Stimulated activated naive CD8-positive, alpha-beta T cell treated with anti-CD3 and anti-CD28 coated beads, Interleukin-15, Interleukin-2, amounts not matched to agents 100 ng/mL and 50 ng/mL, for 24 hours (primary cell): ENCODE results near the gene TRMT2A.
A peak's percentile ranks its signal among the peaks of the same experiment; 100 is the strongest.

Source experiments
- H3K27ac Mint-ChIP-seq: one replicate; pipeline ENCODE4 v1.8.0; 2021; ENCODE audit warnings: mild to moderate bottlenecking, mixed read lengths
- H3K27me3 Mint-ChIP-seq: one replicate; pipeline ENCODE4 v1.8.0; 2021; ENCODE audit warnings: mixed read lengths
- H3K36me3 Mint-ChIP-seq: one replicate; pipeline ENCODE4 v1.8.0; 2021; ENCODE audit warnings: low read depth, mixed read lengths
- H3K4me1 Mint-ChIP-seq: one replicate; pipeline ENCODE4 v1.8.0; 2021; ENCODE audit warnings: low read depth, mixed read lengths
- H3K4me3 Mint-ChIP-seq: one replicate; pipeline ENCODE4 v1.8.0; 2021; ENCODE audit warnings: mild to moderate bottlenecking, mixed read lengths
- H3K9me3 Mint-ChIP-seq: one replicate; pipeline ENCODE4 v1.8.0; 2021; ENCODE audit warnings: mixed read lengths

The TRMT2A gene

DNA sequence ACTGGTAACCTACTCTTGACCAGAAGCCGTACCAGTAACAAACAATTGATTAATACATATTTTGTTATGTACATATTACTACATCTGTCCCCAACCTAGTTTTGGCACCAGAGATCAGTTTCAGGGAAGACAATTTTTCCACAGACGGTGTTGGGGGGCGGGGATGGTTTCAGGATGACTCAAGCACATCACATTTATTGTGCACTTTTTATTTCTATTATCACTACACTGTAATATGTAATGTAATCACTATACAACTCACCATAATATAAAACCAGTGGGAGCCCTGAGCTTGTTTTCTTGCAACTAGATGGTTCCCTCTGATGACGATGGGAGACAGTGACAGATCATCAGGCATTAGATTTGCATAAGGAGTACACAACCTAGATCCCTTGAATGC lies 21.5 kb downstream of the TRMT2A start:
- Mint-ChIP-seq H3K9me3 (no peaks in the 10 kb centered on the region), H3K27me3 (no peaks in the 10 kb centered on the region), H3K36me3 (peaks cover 98% of the 10 kb centered on the region), H3K4me1 (peaks cover 79% of the 10 kb centered on the region), H3K27ac (peak overlapping the region; percentile 75), H3K4me3 (peak overlapping the region; percentile 44)

DNA sequence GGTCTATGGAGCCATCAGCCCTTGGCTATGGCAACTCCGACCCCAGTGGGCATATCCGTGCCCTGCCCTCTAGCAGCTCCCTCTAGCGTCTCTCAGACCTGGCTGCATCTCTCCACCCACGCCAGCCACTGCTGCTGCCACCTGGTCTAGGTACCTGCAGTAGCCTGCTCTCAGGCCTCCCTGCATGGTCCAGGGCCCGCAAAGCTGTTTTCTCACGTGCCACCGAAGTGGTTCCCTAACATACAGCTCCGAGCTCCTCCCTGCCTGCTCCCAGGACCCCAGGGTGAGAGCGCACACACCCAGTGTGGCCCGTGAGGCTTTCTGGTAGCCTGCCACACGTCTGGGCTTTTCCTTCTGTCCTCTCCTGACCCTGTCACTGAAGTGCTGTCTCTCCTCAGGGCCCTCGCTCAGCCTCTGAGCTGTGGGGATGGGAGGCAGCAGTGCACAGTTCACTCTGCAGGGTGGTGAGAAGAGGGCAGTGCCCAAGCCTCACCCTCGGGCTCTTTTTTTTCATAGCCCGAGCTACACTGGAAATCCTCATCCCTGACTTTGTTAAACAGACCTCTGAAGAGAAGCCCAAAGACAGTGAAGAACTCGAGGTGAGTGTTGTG lies 22.7 kb downstream of the TRMT2A start:
- Mint-ChIP-seq H3K27ac (peak overlapping the region; percentile 16), H3K4me1 (peaks cover 70% of the 10 kb centered on the region), H3K27me3 (no peaks in the 10 kb centered on the region), H3K36me3 (peaks cover 97% of the 10 kb centered on the region), H3K9me3 (no peaks in the 10 kb centered on the region), H3K4me3 (no peak overlapping the region)

DNA sequence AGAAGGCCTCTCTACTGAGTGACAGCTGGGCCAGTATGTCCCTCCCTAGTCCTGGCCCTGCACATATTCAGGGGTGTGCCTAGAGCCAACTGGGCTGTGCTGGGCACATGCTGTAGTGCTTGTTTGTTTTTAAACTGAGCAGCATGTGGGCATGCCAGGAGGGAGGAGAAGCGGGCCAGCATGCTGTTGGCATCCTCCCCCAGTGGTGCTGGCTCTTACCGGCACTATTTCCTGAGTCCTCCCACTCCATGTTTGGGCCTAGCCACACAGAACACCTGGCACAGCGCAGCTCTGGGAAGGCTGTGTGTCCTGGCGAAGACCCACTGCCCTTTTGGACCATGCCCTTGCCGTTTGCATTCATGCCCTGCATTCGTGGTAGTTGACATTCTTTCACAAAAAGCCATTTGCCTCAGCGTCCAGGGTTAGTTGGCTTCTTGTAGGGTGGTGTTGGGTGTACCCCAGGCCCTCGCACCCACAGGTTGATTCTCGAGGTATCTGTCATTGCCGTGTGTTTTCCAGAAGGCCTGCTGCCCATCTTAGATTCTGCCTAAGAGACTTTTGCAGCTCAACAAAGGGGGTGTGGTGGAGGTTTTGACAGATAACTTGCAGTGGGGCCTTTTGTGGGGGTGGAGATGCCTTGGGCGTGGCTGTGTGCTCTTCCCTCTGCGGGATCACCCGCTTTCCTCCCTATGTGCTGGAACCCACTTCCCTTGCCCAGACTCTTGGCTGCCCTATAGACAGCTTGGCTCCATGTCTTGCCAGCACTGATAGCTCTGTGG lies 23.4 kb downstream of the TRMT2A start:
- Mint-ChIP-seq H3K4me3 (no peak overlapping the region), H3K9me3 (no peaks in the 10 kb centered on the region), H3K27ac (peak overlapping the region; percentile 16), H3K4me1 (peaks cover 63% of the 10 kb centered on the region), H3K27me3 (no peaks in the 10 kb centered on the region), H3K36me3 (peaks cover 97% of the 10 kb centered on the region)

DNA sequence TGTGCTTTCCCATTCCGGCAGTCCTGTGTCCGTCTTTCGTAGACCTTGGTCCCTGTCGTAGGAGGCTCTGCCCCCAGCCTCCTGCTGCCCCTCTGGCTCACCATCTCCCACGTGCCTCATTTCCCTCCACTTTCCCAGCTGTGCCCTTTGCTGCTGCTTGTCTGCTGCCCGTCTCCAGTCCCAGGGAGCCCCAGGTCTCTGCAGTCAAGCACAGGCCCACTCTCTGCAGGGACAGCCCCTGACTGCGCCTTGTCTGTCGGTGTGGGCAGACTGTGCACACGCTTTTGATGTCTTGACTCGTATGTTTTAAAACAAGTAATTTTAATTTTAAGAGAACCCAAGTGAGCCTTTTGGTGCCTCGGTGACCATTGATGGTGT lies 24.6 kb downstream of the TRMT2A start:
- H3K36me3 Mint-ChIP-seq, result peaks cover 94% of the 10 kb centered on the region
- H3K27me3 Mint-ChIP-seq, result no peaks in the 10 kb centered on the region
- no peaks in the 10 kb centered on the region for H3K9me3 Mint-ChIP-seq
- no peak overlapping the region for H3K27ac Mint-ChIP-seq
- H3K4me1 Mint-ChIP-seq, result peaks cover 60% of the 10 kb centered on the region
- no peak overlapping the region for H3K4me3 Mint-ChIP-seq

DNA sequence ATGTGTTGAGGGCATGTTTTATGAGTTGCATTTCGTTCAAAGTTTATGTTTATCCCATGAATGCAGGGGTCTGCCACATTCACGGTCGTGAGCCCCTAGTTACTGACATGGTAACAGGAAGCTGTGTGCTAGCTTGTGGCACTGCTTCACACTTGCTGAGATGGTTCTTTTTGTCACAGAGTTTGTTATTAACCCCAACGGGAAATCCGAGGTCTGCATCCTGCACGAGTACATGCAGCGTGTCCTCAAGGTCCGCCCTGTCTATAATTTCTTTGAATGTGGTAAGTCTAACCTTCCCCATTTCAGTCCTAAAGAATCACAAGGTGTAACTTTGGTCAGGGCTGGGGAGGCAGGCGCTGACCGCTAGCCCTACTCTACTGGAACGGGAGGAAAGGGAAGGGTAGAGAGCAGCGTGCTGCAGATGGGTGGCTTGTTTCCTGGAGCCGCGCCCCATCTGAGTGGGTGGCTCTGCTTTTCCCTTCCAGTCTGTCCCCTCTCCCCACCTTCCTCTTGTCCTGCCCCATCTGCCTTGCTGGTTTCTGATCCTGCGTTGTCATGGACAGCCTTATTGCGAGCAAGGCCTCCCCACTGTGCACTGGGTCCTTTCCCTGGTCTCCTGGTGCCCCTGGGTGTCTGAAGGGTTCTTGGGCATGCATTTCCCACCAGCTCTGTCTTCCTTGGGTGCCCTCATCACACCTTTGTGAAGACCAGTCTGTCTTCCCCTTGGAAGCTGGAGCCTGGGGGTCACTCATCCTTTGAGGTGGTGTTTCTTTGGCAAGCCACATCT lies 25.1 kb downstream of the TRMT2A start:
- peaks cover 60% of the 10 kb centered on the region for H3K4me1 Mint-ChIP-seq
- no peak overlapping the region for H3K4me3 Mint-ChIP-seq
- no peaks in the 10 kb centered on the region for H3K27me3 Mint-ChIP-seq
- H3K27ac Mint-ChIP-seq, result peak overlapping the region; percentile 55
- no peaks in the 10 kb centered on the region for H3K9me3 Mint-ChIP-seq
- H3K36me3 Mint-ChIP-seq, result peaks cover 94% of the 10 kb centered on the region

DNA sequence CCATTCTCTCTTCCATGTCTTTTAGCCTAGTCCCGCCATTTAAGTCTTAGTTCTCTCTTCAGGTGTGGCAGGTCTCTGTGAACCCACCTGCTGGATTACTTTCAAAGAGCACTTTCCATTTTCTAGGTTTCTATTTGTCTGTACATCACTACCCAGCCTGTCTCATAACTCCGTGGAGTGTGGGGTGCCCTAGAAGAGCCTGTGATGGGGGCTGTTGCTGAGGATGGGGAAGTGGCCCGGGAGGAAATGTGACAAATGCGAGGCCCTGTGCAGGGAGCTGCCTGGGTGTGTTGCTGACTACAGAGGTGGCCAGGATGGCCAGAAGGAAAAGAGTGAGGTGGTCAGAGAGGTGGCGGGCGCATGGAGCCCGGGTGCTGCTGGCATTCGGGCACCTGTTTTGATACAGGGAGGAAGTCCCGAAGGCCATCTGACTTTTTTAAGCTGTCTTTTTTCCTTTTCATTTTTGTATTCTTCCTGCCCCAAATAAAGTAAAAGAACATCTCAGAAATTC lies 26.2 kb downstream of the TRMT2A start:
- Mint-ChIP-seq H3K4me3 (no peak overlapping the region), H3K9me3 (no peaks in the 10 kb centered on the region), H3K27ac (peak overlapping the region; percentile 19)

DNA sequence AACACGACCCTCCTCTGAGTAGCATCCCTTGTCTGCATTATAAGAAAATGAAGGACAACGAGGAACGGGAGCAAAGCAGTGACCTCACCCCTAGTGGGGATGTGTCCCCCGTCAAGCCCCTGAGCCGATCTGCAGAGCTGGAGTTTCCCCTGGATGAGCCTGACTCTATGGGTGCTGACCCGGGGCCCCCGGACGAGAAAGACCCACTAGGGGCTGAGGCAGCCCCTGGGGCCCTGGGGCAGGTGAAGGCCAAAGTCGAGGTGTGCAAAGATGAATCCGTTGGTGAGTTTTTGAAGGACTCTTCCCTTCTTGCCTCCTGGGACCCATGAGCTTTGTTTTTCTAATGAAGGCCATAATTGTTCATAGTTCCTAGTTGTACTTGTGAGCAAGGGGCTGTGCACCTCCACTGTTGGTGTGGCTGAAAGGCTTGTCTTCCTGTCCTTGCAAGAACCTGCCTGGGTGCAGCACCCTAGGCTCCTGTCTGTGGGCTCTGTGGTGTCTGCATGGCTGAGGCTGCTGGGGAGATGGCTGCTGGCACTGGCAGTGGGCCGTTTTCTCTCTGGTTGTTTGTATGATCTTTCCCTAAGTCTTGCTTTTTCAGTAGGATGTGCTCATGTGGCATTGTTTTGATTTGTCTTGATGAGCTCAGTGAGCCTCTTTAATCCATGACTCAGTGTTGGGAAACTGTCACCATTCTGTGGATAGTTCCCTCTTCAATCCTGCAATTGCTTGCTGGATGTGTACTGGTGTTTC lies 26.9 kb downstream of the TRMT2A start:
- no peak overlapping the region for H3K4me3 Mint-ChIP-seq
- no peaks in the 10 kb centered on the region for H3K9me3 Mint-ChIP-seq
- peaks cover 93% of the 10 kb centered on the region for H3K36me3 Mint-ChIP-seq
- peak overlapping the region; percentile 19 for H3K27ac Mint-ChIP-seq
- peaks cover 52% of the 10 kb centered on the region for H3K4me1 Mint-ChIP-seq
- H3K27me3 Mint-ChIP-seq, result no peaks in the 10 kb centered on the region

More for the DNA sequence above, 26.2 kb downstream of the TRMT2A start:
- H3K27me3 Mint-ChIP-seq, result no peaks in the 10 kb centered on the region
- H3K36me3 Mint-ChIP-seq, result peaks cover 93% of the 10 kb centered on the region
- peaks cover 54% of the 10 kb centered on the region for H3K4me1 Mint-ChIP-seq

DNA sequence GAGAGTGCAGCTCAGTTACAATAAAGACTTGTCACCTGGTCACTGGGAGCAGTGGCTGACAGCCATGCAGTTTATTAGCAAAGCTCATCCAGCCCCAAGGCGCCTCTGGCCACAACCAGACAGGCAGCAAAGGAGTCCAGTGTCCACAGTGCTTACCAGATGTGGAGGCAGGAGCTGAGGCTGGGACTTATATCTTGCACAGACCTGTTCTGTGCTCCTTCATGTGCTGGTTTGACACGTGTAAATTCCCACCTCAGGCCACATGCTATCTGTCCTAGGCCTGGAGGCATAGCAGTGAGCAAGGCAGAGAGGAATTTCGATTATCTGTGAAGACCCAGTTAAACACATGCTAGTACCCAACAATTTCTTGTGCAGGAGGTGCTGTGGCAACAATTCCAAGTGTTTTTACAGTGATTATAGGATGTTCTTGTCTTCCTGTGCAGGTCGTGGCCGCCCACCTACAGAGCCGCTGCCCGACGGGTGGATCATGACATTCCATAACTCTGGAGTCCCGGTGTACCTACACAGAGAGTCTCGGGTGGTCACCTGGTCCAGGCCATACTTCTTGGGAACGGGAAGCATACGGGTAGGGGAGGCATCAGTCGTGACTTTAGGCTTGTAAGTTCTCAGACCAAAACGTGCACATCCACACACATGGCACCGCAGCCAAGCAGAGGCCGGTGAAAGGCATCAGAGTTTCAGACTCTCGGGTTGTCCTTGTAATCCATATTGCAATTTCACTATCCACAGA lies 27.6 kb downstream of the TRMT2A start:
- H3K36me3 Mint-ChIP-seq, result peaks cover 86% of the 10 kb centered on the region
- H3K4me3 Mint-ChIP-seq, result no peak overlapping the region
- no peaks in the 10 kb centered on the region for H3K9me3 Mint-ChIP-seq
- peaks cover 50% of the 10 kb centered on the region for H3K4me1 Mint-ChIP-seq
- H3K27ac Mint-ChIP-seq, result no peak overlapping the region
- no peaks in the 10 kb centered on the region for H3K27me3 Mint-ChIP-seq

DNA sequence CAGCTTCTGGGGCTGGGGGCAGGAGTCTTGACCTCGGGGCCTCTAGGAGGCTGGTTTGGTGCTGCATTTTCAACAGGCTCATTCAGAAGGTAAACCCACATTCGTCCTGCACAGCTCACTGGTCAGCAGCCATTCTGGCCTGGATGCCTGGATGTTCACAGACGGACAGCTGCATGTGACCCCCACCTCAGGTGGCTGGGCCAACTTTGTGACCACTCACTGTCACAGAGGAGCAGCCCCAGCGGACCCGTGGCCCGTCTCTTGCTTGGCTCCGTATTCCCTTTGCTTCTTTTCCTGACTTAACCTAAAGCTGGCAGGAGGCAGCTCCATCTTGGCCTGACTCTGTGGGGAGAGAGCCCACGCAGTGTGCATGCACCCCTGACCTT lies 28.8 kb downstream of the TRMT2A start:
- Mint-ChIP-seq H3K36me3 (peaks cover 75% of the 10 kb centered on the region), H3K27ac (no peak overlapping the region), H3K4me3 (no peak overlapping the region), H3K9me3 (no peaks in the 10 kb centered on the region), H3K27me3 (no peaks in the 10 kb centered on the region), H3K4me1 (peaks cover 55% of the 10 kb centered on the region)

DNA sequence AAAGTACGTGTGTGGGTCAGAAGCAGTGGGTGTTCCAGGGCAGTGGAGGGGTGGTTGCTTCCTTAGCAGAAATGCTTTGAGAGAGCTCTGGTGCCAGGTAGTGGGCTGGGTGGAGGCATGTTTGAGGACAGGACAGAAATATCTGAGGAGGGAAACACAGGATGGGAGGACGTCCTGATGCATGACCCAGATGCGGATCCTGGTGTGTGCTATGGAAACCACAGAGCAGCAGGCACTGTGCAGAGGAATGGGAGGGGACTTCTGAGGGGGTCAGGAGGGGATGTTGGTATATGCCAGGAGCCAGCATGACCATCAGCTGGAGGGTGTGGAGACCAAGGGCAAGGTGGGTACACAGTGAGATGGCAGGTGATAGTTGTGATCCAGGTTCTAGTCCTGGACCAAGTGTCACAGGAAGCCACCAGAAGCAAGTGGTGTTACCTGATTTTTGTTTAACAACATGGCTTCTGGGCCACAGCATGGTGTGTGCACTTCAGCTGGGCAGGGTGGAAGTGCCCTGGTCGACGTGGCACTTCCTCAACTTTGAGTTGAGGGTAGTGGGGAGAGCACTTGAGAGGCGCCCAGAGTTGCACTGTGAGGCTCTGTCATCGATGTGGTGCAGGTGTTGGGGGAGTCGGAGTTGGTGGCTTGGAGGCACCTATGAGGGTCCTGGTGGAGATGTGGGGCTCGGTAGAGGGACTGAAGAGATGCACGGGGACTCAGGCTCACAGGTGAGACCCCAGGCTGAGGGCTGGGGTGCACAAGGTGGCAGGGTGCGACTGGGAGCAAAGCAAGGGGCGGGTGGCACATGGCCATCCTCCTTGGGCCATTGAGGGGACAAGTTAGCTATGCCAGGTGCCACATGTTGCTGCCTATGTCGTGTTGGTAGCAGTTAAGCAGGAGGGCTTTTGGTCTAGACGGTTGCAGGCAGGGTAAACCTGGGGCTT lies 29.4 kb downstream of the TRMT2A start:
- no peaks in the 10 kb centered on the region for H3K27me3 Mint-ChIP-seq
- no peaks in the 10 kb centered on the region for H3K9me3 Mint-ChIP-seq
- H3K27ac Mint-ChIP-seq, result peak overlapping the region; percentile 19
- peaks cover 59% of the 10 kb centered on the region for H3K4me1 Mint-ChIP-seq
- H3K36me3 Mint-ChIP-seq, result peaks cover 69% of the 10 kb centered on the region
- H3K4me3 Mint-ChIP-seq, result no peak overlapping the region

DNA sequence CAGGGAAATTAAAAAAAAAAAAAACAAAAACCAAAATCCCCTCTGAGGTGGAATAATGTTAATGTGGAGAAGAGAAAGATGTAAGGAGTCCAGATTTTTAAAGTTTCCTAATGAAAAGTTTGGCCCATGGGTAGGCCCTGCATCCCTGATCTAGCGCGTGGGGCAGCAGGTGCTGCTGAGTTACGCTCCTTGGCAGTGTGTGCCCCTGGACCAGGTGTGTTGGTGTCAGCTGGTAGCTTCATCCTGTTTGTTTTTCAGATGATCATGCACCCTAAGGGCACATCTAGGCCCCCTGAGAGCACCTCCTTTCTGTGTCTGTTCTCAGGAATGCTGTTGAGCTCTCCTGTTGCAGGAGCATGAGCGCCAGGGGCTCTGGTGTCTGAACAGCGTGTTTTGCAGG lies 30.3 kb downstream of the TRMT2A start:
- Mint-ChIP-seq H3K27ac (no peak overlapping the region), H3K36me3 (peaks cover 62% of the 10 kb centered on the region), H3K9me3 (no peaks in the 10 kb centered on the region), H3K4me1 (peaks cover 55% of the 10 kb centered on the region), H3K4me3 (no peak overlapping the region), H3K27me3 (no peaks in the 10 kb centered on the region)

DNA sequence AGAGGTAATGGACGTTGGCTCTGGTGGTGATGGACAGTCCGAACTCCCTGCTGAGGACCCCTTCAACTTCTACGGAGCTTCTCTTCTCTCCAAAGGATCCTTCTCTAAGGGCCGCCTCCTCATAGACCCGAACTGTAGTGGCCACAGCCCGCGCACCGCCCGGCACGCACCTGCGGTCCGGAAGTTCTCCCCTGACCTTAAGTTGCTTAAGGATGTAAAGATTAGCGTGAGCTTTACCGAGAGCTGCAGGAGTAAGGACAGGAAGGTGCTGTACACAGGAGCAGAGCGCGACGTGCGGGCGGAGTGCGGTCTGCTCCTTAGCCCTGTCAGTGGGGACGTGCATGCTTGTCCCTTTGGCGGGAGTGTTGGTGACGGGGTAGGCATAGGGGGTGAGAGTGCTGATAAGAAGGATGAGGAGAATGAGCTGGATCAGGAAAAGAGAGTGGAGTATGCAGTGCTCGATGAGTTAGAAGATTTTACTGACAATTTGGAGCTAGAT lies 30.9 kb downstream of the TRMT2A start:
- Mint-ChIP-seq H3K4me1 (peaks cover 55% of the 10 kb centered on the region), H3K4me3 (no peak overlapping the region), H3K9me3 (no peaks in the 10 kb centered on the region), H3K36me3 (peaks cover 60% of the 10 kb centered on the region), H3K27ac (no peak overlapping the region), H3K27me3 (no peaks in the 10 kb centered on the region)

DNA sequence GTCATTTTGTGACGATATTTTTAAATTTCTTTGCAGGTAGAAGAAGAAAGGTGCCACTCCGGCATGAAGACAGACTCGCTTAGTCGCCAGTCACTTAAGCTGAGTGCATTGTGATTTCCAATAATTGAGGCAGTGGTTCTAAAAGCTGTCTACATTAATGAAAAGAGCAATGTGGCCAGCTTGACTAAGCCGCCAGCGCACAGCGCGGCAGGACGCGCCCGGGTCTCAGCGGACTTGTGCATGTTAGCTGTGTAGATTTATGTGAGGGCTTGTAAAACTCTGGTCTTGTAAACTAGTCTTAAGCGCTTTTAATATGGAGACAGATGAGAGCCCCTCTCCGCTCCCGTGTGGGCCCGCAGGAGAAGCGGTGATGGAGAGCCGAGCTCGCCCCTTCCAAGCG lies 31.4 kb downstream of the TRMT2A start:
- Mint-ChIP-seq H3K9me3 (no peaks in the 10 kb centered on the region), H3K27me3 (no peaks in the 10 kb centered on the region), H3K27ac (no peak overlapping the region), H3K4me3 (no peak overlapping the region), H3K4me1 (peaks cover 55% of the 10 kb centered on the region), H3K36me3 (peaks cover 55% of the 10 kb centered on the region)
